H9 (cell line): ENCODE results near the gene FRMD1. TPM values are rescaled to one million over a fixed set of nuclear protein-coding genes. Genes with fewer than 3 reads are reported as not detected.

Experiments
- DNase-seq: peaks from one replicate; pipeline ENCODE4 v3.0.0-alpha.2; 2017
- H2AFZ ChIP-seq: one replicate; pipeline ENCODE4 v1.6.1; 2013; ENCODE audit warnings: mild to moderate bottlenecking, low read length, control low read depth, moderate library complexity
- H2AK5ac ChIP-seq: 2 replicates; pipeline ENCODE4 v1.6.1; 2013; ENCODE audit warnings: low read length, control low read depth, mixed read lengths; ENCODE audit not compliant: insufficient read length
- H2BK120ac ChIP-seq: one replicate; pipeline ENCODE4 v1.6.1; 2013; ENCODE audit warnings: low read depth, mild to moderate bottlenecking, low read length, control low read depth, inconsistent platforms; ENCODE audit not compliant: poor library complexity, severe bottlenecking
- H2BK12ac ChIP-seq: 2 replicates; pipeline ENCODE4 v1.6.1; 2013; ENCODE audit warnings: low read length, control low read depth, mixed read lengths, low read depth; ENCODE audit not compliant: insufficient read length
- H2BK15ac ChIP-seq: 2 replicates; pipeline ENCODE4 v1.6.1; 2013; ENCODE audit warnings: low read depth, low read length, control low read depth
- H2BK20ac ChIP-seq: one replicate; pipeline ENCODE4 v1.6.1; 2013; ENCODE audit warnings: low read depth, mild to moderate bottlenecking, low read length, control low read depth, inconsistent platforms; ENCODE audit not compliant: poor library complexity, severe bottlenecking
- H2BK5ac ChIP-seq: 2 replicates; pipeline ENCODE4 v1.6.1; 2013; ENCODE audit warnings: low read length, control low read depth, mixed read lengths; ENCODE audit not compliant: insufficient read length
- H3K14ac ChIP-seq: 2 replicates; pipeline ENCODE4 v1.6.1; 2013; ENCODE audit warnings: low read length, control low read depth; ENCODE audit not compliant: insufficient read depth
- H3K18ac ChIP-seq: 2 replicates; pipeline ENCODE4 v1.6.1; 2013; ENCODE audit warnings: low read depth, mild to moderate bottlenecking, mixed read lengths, low read length, control low read depth; ENCODE audit not compliant: insufficient read length
- H3K23ac ChIP-seq: 2 replicates; pipeline ENCODE4 v1.6.1; 2013; ENCODE audit warnings: low read length, control low read depth, mixed read lengths, low read depth; ENCODE audit not compliant: insufficient read length
- H3K23me2 ChIP-seq: 2 replicates; pipeline ENCODE4 v1.6.1; 2013; ENCODE audit warnings: low read depth, mild to moderate bottlenecking, mixed read lengths, low read length, control low read depth; ENCODE audit not compliant: insufficient read length, poor library complexity, severe bottlenecking
- H3K27ac ChIP-seq: 2 replicates; pipeline ENCODE4 v1.5.1; 2013; ENCODE audit warnings: low read length, control low read depth, mixed read lengths, low read depth; ENCODE audit not compliant: insufficient read length
- H3K27me3 ChIP-seq: 2 replicates; pipeline ENCODE4 v1.6.1; 2013; ENCODE audit warnings: low read length, control low read depth, inconsistent platforms; ENCODE audit not compliant: insufficient read depth
- H3K4ac ChIP-seq: 2 replicates; pipeline ENCODE4 v1.6.1; 2013; ENCODE audit warnings: low read depth, mild to moderate bottlenecking, control low read depth, inconsistent platforms, low read length, moderate library complexity
- H3K4me1 ChIP-seq: 2 replicates; pipeline ENCODE4 v1.6.1; 2013; ENCODE audit warnings: low read length, control low read depth, inconsistent platforms; ENCODE audit not compliant: insufficient read depth
- H3K4me2 ChIP-seq: 2 replicates; pipeline ENCODE4 v1.6.1; 2013; ENCODE audit warnings: low read length, control low read depth, mixed read lengths; ENCODE audit not compliant: insufficient read length, insufficient read depth
- H3K56ac ChIP-seq: 2 replicates; pipeline ENCODE4 v1.6.1; 2013; ENCODE audit warnings: low read depth, mild to moderate bottlenecking, mixed read lengths, low read length, control low read depth; ENCODE audit not compliant: insufficient read length
- H3K79me1 ChIP-seq: 2 replicates; pipeline ENCODE4 v1.6.1; 2013; ENCODE audit warnings: low read depth, mild to moderate bottlenecking, moderate library complexity, low read length, control low read depth, inconsistent platforms; ENCODE audit not compliant: insufficient read depth, poor library complexity, severe bottlenecking
- H3K79me2 ChIP-seq: 2 replicates; pipeline ENCODE4 v1.6.1; 2013; ENCODE audit warnings: low read length, control low read depth, inconsistent platforms; ENCODE audit not compliant: insufficient read depth
- H3K9ac ChIP-seq: 2 replicates; pipeline ENCODE4 v1.6.1; 2013; ENCODE audit warnings: low read length, control low read depth, mixed read lengths; ENCODE audit not compliant: insufficient read length; ENCODE audit errors: extremely low read depth
- H3K9me3 ChIP-seq: one replicate; pipeline ENCODE4 v1.6.1; 2013; ENCODE audit warnings: low read depth, low read length, inconsistent platforms; ENCODE audit not compliant: control insufficient read depth
- H3T11ph ChIP-seq: one replicate; pipeline ENCODE4 v1.6.1; 2013; ENCODE audit warnings: mild to moderate bottlenecking, low read length, control low read depth, inconsistent platforms
- H4K20me1 ChIP-seq: one replicate; pipeline ENCODE4 v1.6.1; 2013; ENCODE audit not compliant: control insufficient read depth, insufficient read length, insufficient read depth
- H4K5ac ChIP-seq: 2 replicates; pipeline ENCODE4 v1.6.1; 2013; ENCODE audit warnings: low read depth, mild to moderate bottlenecking, mixed read lengths, low read length, control low read depth; ENCODE audit not compliant: insufficient read length
- H4K8ac ChIP-seq: replicated peaks from 2 replicates; pipeline ENCODE4 v1.6.1; 2013; ENCODE audit warnings: low read length, control low read depth, mixed read lengths, low read depth; ENCODE audit not compliant: insufficient read length
- H4K91ac ChIP-seq: 2 replicates; pipeline ENCODE4 v1.6.1; 2013; ENCODE audit warnings: low read depth, mild to moderate bottlenecking, moderate library complexity, mixed read lengths, low read length, control low read depth; ENCODE audit not compliant: insufficient read length
- H3K27ac Mint-ChIP-seq, 3 experiments: 2 replicates in 2 of 3; 3 replicates in 1 of 3; pipeline ENCODE4 v1.8.0; 2020 to 2021; ENCODE audit warnings: mixed read lengths in 3 of 3, mild to moderate bottlenecking in 1 of 3, moderate library complexity in 1 of 3
- H3K27me3 Mint-ChIP-seq: 2 replicates; pipeline ENCODE4 v1.8.0; 2021; ENCODE audit warnings: low read depth, mild to moderate bottlenecking, moderate library complexity, mixed read lengths
- H3K36me3 Mint-ChIP-seq, 3 experiments: 2 replicates in 2 of 3; 3 replicates in 1 of 3; pipeline ENCODE4 v1.8.0; 2020 to 2021; ENCODE audit warnings: low read depth in 3 of 3, mixed read lengths in 3 of 3; ENCODE audit not compliant: insufficient read depth in 1 of 3
- H3K4me1 Mint-ChIP-seq, 2 experiments: 2 replicates each; pipeline ENCODE4 v1.8.0; 2020; ENCODE audit warnings: mixed read lengths in 2 of 2
- H3K4me3 Mint-ChIP-seq, 2 experiments: 2 replicates in 1 of 2; 3 replicates in 1 of 2; pipeline ENCODE4 v1.8.0; 2020 to 2021; ENCODE audit warnings: mild to moderate bottlenecking in 2 of 2, mixed read lengths in 2 of 2, moderate library complexity in 1 of 2
- H3K9me3 Mint-ChIP-seq, 2 experiments: 2 replicates in 1 of 2; 3 replicates in 1 of 2; pipeline ENCODE4 v1.8.0; 2020; ENCODE audit warnings: mild to moderate bottlenecking in 2 of 2, mixed read lengths in 2 of 2, moderate library complexity in 1 of 2
- WGBS: extraction: QIAGEN DNeasy Blood & Tissue Kit; methylation state at CpG from one replicate; pipeline ENCODE4 v1.1.7; 2013; ENCODE audit warnings: missing lambda C conversion rate, low lambda C conversion rate, mixed read lengths; ENCODE audit not compliant: insufficient read length; ENCODE audit errors: extremely low coverage; 5-methylcytosine and 5-hydroxymethylcytosine counted together
- total RNA-seq: library from RNA; stranded (reverse); gene quantifications from 2 replicates; pipeline ENCODE4 v1.2.1, GENCODE V29; 2021
- TF ChIP-seq, protein P1 (sequence below): fragments of 200-600 bp; sonication (generic); conservative IDR thresholded peaks from 3 replicates; pipeline ENCODE4 v1.8.0; 2021; ENCODE audit warnings: antibody characterized with exemption, mild to moderate bottlenecking

Gene FRMD1
- total RNA-seq, 1 experiment from 2014 or later: not detected

DNA sequence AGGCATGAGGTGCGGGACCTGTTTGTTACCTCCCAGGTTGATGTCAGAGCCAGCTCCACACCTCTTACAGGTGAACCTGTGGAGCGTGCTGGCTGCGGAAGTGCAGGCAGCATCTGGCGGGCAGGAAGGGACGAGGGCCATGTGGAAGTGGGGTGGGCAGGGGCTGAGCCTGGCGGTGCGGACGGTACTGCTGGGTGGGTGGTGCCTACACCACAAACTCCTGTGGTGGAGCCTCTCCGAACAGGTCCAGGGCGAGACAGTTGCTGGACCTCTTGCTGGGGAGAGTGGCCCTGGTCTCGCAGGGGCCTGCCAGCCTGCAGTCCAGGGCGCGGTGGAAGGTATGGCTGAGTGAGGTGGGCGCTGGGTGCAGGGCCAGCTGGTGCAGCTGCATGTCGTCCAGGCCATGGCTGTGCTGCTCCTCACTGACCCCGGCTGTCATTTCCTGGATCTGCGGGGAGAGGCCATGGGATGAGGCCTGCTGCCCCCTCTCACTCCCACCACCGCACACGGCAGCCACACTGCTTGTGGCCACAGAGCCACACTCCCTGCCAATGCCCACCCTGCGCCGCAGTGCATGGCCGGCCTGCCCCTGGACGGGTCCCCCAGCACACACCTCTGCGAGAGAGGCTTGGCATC lies 22.0 kb downstream of the FRMD1 start:
- Histone ChIP-seq H3K14ac (no peak overlapping the region), H2AFZ (no peak overlapping the region), H3K23me2 (no peaks in the 10 kb centered on the region), H4K5ac (no peak overlapping the region), H2BK5ac (no peak overlapping the region), H3K4ac (no peak overlapping the region), H4K91ac (no peak overlapping the region), H3K56ac (no peak overlapping the region), H3K27ac (no peak overlapping the region), H2BK20ac (no peak overlapping the region), H2BK12ac (no peak overlapping the region), H3K18ac (no peak overlapping the region), H3K79me2 (no peaks in the 10 kb centered on the region), H2AK5ac (no peak overlapping the region), H3K9me3 (no peaks in the 10 kb centered on the region), H3K79me1 (no peaks in the 10 kb centered on the region), H4K20me1 (peaks cover 1% of the 10 kb centered on the region), H3K4me2 (no peak overlapping the region), H3K9ac (no peak overlapping the region), H2BK120ac (no peak overlapping the region), H3K27me3 (no peaks in the 10 kb centered on the region), H3K4me1 (no peaks in the 10 kb centered on the region), H2BK15ac (no peak overlapping the region), H4K8ac (no peak overlapping the region), H3K23ac (no peak overlapping the region), H3T11ph (no peak overlapping the region)
- Mint-ChIP-seq H3K27ac (peak overlapping the region in 1 of 3 experiments; percentile 85; a peak in 2 of 7 replicates), H3K36me3 (no peaks in the 10 kb centered on the region; a peak in 1 of 7 replicates), H3K27me3 (no peaks in the 10 kb centered on the region; the same call in 1 of the 2 replicates), H3K4me1 (peaks cover 0 to 2% of the 10 kb centered on the region in 2 experiments; a peak in 1 of 4 replicates), H3K4me3 (no peak overlapping the region), H3K9me3 (no peaks in the 10 kb centered on the region)
- TF ChIP-seq, protein P1, sequence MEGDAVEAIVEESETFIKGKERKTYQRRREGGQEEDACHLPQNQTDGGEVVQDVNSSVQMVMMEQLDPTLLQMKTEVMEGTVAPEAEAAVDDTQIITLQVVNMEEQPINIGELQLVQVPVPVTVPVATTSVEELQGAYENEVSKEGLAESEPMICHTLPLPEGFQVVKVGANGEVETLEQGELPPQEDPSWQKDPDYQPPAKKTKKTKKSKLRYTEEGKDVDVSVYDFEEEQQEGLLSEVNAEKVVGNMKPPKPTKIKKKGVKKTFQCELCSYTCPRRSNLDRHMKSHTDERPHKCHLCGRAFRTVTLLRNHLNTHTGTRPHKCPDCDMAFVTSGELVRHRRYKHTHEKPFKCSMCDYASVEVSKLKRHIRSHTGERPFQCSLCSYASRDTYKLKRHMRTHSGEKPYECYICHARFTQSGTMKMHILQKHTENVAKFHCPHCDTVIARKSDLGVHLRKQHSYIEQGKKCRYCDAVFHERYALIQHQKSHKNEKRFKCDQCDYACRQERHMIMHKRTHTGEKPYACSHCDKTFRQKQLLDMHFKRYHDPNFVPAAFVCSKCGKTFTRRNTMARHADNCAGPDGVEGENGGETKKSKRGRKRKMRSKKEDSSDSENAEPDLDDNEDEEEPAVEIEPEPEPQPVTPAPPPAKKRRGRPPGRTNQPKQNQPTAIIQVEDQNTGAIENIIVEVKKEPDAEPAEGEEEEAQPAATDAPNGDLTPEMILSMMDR: no peak
- no peak for DNase-seq
- no CpG with 5 or more reads among the region's 24 CpGs for WGBS
